HG03342 (cell line): ENCODE data around the gene LCNL1.
A peak's percentile ranks its signal among the peaks of the same experiment; 100 is the strongest.

Source experiments
- ATAC-seq: cut with Tn5 transposase; IDR thresholded peaks from one replicate; pipeline ENCODE4 v1.9.1; 2021; ENCODE audit warnings: mild to moderate bottlenecking, moderate library complexity; ENCODE audit not compliant: unreplicated experiment

LCNL1 gene

GRCh38 chr9:136946228-136947027, 36.4 kb upstream of the LCNL1 start:
- ATAC-seq, result no peak

GRCh38 chr9:136947028-136947891, 35.5 kb upstream of the LCNL1 start:
- ATAC-seq, result no peak

- ATAC-seq, result no peak
Observed at GRCh38 chr9:136947955-136948510, 34.8 kb upstream of the LCNL1 start.

- no peak for ATAC-seq
Observed at GRCh38 chr9:136949239-136949816, 33.5 kb upstream of the LCNL1 start.

- peak; percentile 83 for ATAC-seq
Observed at GRCh38 chr9:136949817-136950655, 32.8 kb upstream of the LCNL1 start.

GRCh38 chr9:136950656-136951276, 32.0 kb upstream of the LCNL1 start:
- no peak for ATAC-seq

- ATAC-seq, result no peak
Observed at GRCh38 chr9:136951541-136952320, 31.1 kb upstream of the LCNL1 start, which contains the start of gene LCN12. LCN12 (plus strand) TSS chr9:136952273; CDS start chr9:136952328, 55 bp downstream.

GRCh38 chr9:136952321-136952850, 30.4 kb upstream of the LCNL1 start:
- no peak for ATAC-seq

- no peak for ATAC-seq
Observed at GRCh38 chr9:136952876-136953770, 29.7 kb upstream of the LCNL1 start.

GRCh38 chr9:136953771-136954269, 29.0 kb upstream of the LCNL1 start:
- no peak for ATAC-seq

GRCh38 chr9:136954270-136955083, 28.3 kb upstream of the LCNL1 start:
- no peak for ATAC-seq

GRCh38 chr9:136955202-136955942, 27.4 kb upstream of the LCNL1 start:
- no peak for ATAC-seq

GRCh38 chr9:136955943-136956335, 26.9 kb upstream of the LCNL1 start:
- no peak for ATAC-seq

GRCh38 chr9:136956604-136957003, 26.2 kb upstream of the LCNL1 start:
- no peak for ATAC-seq

GRCh38 chr9:136957461-136957860, 25.3 kb upstream of the LCNL1 start:
- ATAC-seq, result no peak

GRCh38 chr9:136957901-136958300, 24.9 kb upstream of the LCNL1 start:
- no peak for ATAC-seq
